Measurements from ENCODE around the gene UBC.
A peak's percentile ranks its signal among the peaks of the same experiment; 100 is the strongest.
"Not testable (repeated sequence)": the region's sequence is repeated elsewhere in the genome, so short reads cannot be mapped to it uniquely, and the experiment has no call there.

The UBC gene

DNA sequence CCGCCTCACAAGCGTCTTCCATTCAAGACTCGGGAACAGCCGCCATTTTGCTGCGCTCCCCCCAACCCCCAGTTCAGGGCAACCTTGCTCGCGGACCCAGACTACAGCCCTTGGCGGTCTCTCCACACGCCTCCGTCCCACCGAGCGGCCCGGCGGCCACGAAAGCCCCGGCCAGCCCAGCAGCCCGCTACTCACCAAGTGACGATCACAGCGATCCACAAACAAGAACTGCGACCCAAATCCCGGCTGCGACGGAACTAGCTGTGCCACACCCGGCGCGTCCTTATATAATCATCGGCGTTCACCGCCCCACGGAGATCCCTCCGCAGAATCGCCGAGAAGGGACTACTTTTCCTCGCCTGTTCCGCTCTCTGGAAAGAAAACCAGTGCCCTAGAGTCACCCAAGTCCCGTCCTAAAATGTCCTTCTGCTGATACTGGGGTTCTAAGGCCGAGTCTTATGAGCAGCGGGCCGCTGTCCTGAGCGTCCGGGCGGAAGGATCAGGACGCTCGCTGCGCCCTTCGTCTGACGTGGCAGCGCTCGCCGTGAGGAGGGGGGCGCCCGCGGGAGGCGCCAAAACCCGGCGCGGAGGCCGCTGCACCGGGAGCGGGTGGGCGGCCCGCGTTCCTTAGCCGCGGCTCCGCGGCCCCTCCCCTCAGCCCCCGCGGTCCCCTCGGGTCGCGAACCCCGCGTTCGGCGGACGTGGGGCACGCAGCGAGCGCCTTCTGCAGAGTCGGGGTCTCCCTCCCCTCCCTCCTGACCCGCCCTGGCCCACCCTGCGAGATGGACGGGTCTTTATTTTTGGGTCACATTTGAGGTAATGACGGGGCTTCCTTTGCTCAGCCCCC is at the start of gene UBC:
UBC (minus strand) TSS at position 259 of the 847 bp plus-strand sequence. CDS start 879 bp downstream, outside the sequence.
- peak; percentile 86 for DNase-seq (ENCODE audit: low read depth)

GRCh38 chr12:124963211-124963610 is 48.8 kb upstream of the UBC start:
- no peak for DNase-seq (ENCODE audit: low read depth)

DNA sequence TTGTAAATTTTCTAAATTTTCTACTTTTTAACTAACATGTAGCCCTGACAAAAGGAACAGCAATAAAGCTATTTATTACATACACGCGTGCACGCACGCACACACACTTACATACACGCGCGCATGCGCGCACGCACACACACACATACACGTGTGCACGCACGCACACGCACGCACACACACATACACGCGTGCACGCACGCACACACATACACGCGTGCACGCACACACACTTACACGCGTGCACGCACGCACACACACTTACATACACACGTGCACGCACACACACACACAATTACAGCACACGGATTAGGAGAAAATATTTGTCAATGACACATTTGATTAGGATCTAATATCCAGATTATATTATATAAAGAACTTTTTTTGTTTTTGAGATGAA is 46.6 kb upstream of the UBC start:
- DNase-seq (ENCODE audit: low read depth) = no peak

DNA sequence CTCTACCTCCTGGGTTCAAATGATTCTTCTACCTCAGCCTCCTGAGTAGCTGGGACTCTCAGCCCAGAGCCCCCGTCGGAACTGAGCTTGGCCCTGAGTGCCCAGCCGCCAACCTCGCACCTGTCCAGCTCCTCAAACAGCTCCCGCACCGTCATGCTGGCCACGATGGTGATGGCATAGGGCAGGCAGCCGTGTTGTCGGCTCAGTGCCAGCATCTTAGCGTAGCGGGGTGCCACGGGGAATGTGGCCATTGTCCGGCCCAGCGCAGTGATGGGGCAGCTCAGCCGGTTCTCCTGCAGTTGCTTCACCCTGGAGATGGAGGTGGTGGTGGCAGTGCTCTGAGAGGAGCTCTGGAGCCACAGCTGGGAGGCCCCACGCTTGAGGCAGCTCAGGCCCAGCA is 42.1 kb upstream of the UBC start:
- DNase-seq (ENCODE audit: low read depth) = no peak

DNA sequence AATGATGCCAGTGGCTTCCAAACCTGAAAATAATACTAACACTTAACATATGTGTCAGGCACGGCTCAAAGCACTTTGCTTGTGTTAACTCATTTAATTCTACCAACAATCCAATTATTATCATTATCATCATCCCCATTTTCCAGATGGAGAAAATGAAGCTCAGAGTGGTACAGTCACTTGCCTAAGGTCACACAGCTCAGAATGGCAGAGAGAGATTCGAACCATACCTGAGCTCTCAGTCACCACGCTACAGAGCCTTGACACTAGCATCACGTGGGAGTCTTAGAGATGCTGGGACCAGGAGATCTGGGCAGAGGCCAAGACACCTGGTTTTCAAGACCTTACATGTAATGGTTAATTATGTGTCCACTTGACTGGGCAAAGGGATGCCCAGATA is 40.3 kb upstream of the UBC start:
- no peak for DNase-seq (ENCODE audit: low read depth)

DNA sequence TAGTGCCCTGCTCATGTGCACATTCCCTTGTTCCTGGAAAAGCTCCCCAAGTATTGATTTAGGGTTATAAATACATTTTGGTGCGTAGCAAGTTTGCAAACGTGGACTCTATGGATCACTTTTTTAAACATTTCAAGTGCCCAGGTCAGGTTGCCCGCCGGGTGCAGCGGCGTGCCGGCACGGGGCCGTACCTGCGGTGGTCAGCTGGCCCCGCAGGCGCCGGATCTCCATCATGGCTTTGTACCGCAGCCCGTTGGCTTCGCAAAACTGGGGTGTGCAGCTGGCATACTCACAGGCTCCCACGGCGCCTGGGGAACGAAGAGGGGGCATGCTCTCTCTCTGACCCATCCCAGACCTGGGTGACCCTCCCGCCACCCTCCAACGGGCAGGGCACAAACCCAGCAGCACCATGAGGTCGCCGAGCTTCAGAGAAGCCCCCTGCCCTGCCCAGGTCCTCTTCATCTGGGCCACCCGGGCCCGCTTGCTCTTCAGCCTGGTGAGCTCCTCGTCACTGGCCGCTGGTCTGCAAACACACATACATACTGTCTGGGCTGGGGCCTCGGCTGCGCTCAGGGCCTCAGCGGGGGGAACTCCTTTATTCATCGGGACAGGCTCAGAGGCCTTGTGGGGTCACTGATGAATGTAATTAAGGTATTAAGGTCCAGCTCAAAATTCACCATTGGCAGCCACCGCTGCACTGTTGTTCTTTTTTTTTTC is 39.4 kb upstream of the UBC start:
- no peak for DNase-seq (ENCODE audit: low read depth)

- peak; percentile 9 for DNase-seq (ENCODE audit: low read depth)
These were observed 38.4 kb upstream of the UBC start for GRCh38 chr12:124952801-124953200.

DNA sequence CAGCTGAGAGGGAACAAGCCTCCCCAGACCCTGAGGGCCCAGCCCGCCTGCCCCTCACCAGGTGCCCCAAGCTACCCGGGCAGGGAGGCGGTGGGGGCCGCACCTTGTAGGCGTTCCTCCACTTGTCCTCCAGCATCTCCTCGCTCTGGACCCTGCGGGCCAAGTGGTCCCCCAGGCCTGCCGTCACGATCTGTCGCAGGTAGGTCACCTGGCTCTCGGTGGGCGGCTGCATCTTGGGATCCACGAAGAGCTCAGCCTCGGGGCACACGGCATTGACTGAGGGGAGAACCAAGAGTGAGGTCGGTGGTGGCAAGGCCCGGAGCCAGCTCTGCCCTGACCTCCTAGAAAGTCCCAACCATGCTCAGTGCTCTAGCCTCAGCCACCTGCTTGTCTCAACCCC is 37.8 kb upstream of the UBC start:
- no peak for DNase-seq (ENCODE audit: low read depth)

DNA sequence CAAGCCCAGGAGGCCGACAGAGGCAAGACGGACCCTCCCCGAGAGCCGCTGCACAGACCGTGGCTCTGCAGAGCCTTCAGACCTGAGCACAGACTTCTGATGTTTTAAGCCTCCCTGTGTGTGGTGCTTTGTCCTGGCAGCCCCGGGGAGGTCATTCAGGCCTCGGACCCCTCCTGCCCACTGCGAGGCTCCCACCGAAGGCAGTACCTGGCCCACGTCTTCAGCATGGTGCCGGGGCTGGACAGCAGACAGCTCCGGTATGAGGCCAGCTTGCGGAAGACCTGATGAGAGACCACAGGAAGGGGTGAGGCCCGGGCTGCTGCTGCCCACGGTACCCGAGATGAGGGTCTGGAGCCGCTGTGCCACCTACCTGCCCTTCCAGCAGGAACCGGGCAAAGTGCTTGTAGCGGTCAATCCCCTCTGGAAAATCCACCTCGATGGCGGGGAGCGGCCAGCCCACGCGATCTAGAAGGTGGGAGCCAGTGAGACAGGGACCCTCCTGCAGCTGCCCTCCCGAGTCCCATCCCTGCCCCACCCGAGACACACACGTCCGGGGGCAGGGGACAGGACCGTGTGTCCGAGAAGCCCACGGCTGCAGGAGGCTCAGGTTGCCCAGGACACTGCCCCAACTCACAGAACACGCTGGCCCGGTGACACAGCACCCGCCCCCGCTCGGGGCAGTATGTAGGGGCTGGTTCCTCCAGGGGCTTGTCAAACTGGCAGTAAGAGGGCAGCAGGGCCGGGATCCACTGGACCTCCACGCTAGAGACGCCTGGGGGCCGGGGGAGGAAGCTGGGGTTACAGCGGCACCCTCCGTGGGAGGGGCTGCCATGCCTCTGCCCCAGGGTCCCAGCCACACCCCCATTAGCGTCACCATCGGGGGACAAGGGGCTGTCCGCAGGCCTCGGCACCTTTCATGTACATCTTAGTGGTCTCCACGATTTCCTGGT is 35.6 kb upstream of the UBC start:
- DNase-seq (ENCODE audit: low read depth) = no peak

DNA sequence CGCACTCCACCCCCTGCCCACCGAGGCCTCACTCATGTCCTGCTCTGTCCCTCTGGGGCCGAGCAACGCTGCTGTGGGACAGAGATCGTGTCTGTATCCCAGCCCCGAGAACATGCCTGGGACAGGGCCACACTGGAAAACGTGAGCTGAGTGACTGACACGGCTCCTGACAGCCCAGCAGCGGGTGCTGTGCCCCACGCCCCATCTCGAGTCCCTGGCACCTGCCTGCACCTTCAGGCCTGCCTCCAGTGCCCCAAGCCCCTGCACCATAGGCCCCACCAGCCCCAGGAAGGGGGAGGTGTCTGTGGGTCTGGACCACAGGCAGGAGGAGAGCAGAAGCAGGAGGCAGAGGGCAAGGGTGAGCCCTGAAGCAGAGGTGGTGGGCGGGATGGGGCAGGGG is 34.6 kb upstream of the UBC start:
- no peak for DNase-seq (ENCODE audit: low read depth)

DNA sequence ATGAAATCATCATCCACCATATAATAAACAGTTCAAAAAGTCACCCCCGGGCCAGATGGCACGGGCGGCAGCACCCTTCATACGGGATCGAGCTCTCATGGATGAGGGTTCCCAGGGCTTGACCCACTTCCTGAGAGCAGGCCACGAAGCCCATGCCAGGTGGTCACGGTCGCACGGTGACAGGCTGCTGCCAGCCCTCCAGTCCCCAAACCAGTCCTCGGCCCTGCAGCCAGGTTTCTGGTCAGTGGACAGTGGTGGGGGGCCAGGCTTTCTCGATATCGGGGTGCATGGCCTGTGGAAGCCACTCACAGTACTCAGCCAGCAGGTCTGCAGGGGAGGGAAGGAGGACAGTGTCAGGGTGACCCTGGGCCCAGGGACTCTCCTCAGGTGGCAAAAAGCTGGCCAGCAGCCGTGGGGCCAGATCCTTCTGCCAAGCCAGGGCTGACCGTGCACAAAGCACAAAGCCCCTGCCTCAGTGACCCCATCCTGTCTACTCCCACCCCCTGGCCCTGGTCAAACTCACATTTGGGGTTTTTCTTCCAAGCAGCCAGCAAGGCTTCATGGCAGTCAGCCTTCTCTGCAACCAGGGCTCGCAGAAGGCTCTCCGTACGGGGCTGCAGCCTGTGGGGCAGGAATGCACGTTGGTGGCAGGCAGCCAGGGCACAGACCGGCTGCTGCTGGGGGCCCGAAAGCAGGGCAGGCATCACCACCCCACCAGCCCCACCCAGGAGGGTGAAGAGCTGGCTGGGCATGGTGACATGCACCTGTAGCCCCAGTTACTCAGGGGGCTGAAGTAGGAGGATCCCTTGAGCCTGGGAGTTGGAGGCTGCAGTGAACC is 33.3 kb upstream of the UBC start:
- no peak for DNase-seq (ENCODE audit: low read depth)

- no peak for DNase-seq (ENCODE audit: low read depth)
These were observed 32.6 kb upstream of the UBC start for GRCh38 chr12:124947013-124947412.

DNA sequence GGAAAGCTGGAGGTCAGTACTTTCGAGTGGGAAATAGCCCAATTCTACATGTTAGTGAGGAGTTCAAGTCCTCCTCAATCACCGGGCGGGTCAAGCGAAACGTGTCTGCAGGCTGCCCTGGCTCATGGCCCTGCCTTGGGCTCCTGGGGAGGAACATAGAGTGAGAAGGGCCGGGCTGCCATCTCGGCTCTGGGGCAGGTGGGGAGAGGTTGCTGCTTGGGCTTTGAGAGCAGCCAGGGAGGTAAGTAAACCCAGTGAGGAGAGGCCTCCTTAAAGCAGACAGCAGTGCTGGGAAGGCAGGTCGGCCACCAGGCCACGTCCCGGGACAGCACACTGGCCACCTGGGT is 32.0 kb upstream of the UBC start:
- no peak for DNase-seq (ENCODE audit: low read depth)

DNA sequence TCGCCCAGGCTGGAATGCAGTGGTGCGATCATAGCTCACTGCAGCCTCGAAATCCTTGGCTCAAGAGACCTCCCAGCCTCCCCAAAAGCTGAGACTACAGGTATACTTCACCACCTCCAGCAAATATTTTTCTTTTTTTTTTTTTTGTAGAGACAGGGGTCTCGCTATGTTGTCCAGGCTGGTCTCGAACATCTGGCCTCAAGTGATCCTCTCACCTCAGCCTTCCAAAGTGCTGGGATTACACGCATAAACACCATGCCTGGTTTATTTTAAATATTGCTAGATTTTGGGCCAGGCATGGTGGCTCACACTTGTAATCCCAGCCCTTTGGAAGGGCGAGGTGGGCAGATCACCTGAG is 26.7 kb upstream of the UBC start:
- DNase-seq (ENCODE audit: low read depth) = no peak

DNA sequence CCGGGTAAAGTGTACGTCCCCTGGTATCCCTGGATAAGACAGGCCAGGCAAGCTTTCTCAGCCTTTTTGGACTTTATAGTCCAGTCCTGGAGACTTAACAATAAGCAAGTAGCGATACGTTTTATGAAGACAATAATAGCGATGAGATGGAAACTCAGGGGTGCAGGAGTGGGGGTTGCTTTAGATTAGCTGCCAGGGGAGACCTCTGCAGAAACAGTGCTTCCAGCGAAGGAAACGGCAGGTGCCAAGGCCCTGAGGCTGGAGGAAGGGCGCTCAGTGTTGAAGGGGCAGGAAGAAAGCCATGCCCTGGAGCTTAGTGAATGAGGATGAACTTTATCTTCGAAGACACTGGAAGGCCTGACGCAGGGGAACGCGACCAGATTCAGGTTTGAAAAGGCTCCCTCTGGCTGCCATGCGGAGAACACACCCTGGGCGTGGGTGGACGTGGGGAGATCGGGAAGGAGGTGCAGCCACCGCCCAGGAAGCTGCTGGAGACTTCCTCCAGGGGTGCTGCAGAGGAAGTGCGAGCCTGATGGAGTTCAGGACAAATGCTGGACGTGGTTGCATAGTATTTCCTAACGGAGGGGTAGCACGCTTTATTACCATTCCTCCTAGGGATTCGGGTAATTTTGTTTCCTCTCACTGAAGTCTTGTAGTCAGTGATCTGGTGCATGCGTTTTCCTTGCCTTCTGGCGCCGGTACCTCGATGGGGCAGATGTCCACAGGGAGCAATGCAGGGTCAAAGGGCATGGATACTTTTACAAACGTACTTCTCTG is 26.1 kb upstream of the UBC start:
- peak; percentile 93 for DNase-seq (ENCODE audit: low read depth)

DNA sequence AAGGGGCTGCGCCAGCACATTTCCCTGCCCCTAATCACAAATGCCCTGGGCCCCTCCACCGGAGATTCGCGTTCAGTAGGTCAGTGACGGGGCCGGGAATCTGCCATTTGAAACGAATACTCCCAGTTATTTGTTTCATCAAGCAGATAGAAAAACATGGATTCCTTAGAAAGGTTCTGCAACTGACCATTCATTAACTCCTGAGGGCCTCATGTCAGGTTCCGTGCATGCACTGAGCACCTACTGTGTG is 25.6 kb upstream of the UBC start:
- DNase-seq (ENCODE audit: low read depth) = no peak

GRCh38 chr12:124939421-124940142 is 25.1 kb upstream of the UBC start:
- DNase-seq (ENCODE audit: low read depth) = peak; percentile 97

DNA sequence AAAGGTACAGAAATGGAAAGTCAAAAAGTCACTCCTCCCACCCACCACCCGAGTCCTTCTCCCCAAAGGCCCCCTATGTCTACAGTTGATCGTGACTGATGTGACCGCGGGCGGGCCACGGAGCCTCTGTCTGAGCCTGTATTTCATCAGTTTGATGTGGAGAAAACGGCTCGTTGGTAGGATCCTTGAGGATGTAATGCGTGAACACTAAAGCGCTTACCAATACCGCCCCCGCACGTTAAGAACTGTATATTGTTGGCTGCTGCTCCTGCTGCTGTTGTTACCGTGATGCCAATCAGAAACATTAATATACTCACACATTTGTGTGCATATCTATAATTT is 24.6 kb upstream of the UBC start:
- peak; percentile 91 for DNase-seq (ENCODE audit: low read depth)

DNA sequence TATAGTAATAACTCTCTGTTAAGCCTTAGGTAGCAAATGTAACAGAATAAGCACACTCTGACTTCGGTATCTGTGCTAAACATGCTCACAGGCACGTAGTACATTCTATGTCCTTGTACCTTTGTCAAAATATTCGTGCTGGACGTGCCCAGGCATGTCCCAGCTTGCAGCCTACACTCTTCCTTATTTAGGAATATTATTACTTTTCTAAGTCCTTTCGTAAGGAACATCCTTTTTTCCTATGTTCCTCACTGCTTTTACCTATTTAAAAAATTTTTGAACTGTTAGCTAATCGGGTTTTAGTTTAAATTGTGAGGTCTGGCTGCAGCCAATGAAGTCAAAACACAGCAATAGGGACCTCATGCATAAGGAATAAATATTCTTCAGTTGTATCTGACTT is 24.1 kb upstream of the UBC start:
- peak; percentile 83 for DNase-seq (ENCODE audit: low read depth)

GRCh38 chr12:124938108-124938507 is 23.7 kb upstream of the UBC start:
- DNase-seq (ENCODE audit: low read depth) = no peak

DNA sequence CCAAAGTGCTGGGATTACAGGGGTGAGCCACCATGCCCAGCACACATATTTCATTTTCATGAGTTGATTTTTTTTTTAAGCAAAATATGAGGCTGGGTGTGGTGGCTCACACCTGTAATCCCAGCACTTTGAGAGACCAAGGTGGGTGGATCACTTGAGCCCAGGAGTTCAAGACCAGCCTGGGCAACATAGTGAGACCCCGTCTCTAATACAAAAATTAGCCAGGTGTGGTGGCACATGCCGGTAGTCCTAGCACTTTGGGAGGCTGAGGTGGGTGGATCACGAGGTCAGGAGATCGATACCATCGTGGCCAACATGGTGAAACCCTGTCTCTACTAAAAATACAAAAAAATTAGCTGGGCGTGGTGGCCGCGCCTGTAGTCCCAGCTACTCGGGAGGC is 17.1 kb upstream of the UBC start:
- not testable (repeated sequence) for DNase-seq (ENCODE audit: low read depth)

All from EH (cell line).